ENCODE measurements around the gene BICRA.

DNA sequence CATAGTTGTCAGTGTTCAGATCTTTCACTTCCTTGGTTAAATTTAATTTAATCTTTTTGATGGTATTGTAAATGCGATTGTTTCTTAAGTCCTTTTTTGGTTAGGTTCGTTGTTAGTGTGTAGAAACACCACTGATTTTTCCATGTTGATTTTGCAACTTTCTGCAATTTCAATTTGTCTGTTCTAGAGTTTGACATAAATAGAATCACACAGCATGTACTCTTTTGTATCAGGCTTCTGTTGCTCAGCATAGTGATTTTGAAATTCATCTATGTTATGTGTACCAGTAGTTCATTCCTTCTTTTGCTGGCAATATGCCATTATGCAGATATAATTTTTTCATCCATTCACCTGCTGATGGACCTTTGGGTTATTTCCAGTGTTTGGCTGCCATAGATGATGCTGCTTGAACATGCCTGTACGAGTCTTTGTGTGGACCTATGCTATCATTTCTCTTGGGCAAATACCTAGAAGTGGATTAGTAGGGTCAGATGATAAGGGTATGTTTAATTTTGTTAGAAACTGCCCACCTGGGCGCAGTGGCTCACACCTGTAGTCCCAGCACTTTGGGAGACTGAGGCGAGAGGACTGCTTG is 33.1 kb downstream of the BICRA start:
- TF ChIP-seq, protein P1, sequence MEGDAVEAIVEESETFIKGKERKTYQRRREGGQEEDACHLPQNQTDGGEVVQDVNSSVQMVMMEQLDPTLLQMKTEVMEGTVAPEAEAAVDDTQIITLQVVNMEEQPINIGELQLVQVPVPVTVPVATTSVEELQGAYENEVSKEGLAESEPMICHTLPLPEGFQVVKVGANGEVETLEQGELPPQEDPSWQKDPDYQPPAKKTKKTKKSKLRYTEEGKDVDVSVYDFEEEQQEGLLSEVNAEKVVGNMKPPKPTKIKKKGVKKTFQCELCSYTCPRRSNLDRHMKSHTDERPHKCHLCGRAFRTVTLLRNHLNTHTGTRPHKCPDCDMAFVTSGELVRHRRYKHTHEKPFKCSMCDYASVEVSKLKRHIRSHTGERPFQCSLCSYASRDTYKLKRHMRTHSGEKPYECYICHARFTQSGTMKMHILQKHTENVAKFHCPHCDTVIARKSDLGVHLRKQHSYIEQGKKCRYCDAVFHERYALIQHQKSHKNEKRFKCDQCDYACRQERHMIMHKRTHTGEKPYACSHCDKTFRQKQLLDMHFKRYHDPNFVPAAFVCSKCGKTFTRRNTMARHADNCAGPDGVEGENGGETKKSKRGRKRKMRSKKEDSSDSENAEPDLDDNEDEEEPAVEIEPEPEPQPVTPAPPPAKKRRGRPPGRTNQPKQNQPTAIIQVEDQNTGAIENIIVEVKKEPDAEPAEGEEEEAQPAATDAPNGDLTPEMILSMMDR (IDR thresholded peaks at IDR 0.05): no peak
- TF ChIP-seq POLR2AphosphoS5 (IDR thresholded peaks at IDR 0.05): no peak
- TF ChIP-seq POLR2A (IDR thresholded peaks at IDR 0.05): no peak
